ENCODE results near the gene ENPP1. TPM values are rescaled to one million over a fixed set of nuclear protein-coding genes. Genes with fewer than 3 reads are reported as not detected.

Gene ENPP1
- total RNA-seq, 4 donors from 2014 or later: 49.7 to 111 (median 62.6) TPM

- H3K4me3 ChIP-seq (replicated peaks in 1 of 3): no peak overlapping the region
- no peaks in the 10 kb centered on the region for H3K9me3 ChIP-seq
- H3K36me3 ChIP-seq: no peaks in the 10 kb centered on the region
- H3K27ac ChIP-seq: no peak overlapping the region
- no peak for TF ChIP-seq POLR2A (IDR thresholded peaks at IDR 0.05)
- TF ChIP-seq, protein P1, sequence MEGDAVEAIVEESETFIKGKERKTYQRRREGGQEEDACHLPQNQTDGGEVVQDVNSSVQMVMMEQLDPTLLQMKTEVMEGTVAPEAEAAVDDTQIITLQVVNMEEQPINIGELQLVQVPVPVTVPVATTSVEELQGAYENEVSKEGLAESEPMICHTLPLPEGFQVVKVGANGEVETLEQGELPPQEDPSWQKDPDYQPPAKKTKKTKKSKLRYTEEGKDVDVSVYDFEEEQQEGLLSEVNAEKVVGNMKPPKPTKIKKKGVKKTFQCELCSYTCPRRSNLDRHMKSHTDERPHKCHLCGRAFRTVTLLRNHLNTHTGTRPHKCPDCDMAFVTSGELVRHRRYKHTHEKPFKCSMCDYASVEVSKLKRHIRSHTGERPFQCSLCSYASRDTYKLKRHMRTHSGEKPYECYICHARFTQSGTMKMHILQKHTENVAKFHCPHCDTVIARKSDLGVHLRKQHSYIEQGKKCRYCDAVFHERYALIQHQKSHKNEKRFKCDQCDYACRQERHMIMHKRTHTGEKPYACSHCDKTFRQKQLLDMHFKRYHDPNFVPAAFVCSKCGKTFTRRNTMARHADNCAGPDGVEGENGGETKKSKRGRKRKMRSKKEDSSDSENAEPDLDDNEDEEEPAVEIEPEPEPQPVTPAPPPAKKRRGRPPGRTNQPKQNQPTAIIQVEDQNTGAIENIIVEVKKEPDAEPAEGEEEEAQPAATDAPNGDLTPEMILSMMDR (IDR thresholded peaks at IDR 0.05): no peak
- no peaks in the 10 kb centered on the region for H3K4me1 ChIP-seq
- no peaks in the 10 kb centered on the region for H3K27me3 ChIP-seq
- DNase-seq: no peak
- WGBS, 2 donors: 90 to 95% methylated on average over 4 of the region's 4 CpGs
- intact Hi-C loops (cut with DNase I): no loop called here
These were observed 128.3 kb downstream of the ENPP1 start for GRCh38 chr6:131936156-131936555.

GRCh38 chr6:131937226-131937625, 129.4 kb downstream of the ENPP1 start:
- no peak for DNase-seq
- H3K9me3 ChIP-seq: no peaks in the 10 kb centered on the region
- no peak overlapping the region for H3K4me3 ChIP-seq (replicated peaks in 1 of 3)
- no peaks in the 10 kb centered on the region for H3K27me3 ChIP-seq
- TF ChIP-seq, protein P1 (IDR thresholded peaks at IDR 0.05): no peak
- TF ChIP-seq POLR2A (IDR thresholded peaks at IDR 0.05): no peak
- no peaks in the 10 kb centered on the region for H3K36me3 ChIP-seq
- no peak overlapping the region for H3K27ac ChIP-seq
- H3K4me1 ChIP-seq: no peaks in the 10 kb centered on the region
- intact Hi-C loops (cut with DNase I): no loop called here
- WGBS, 2 donors: 59 to 66% methylated on average over 2 of the region's 2 CpGs

GRCh38 chr6:131937703-131938631, 130.1 kb downstream of the ENPP1 start:
- Histone ChIP-seq H3K36me3 (no peaks in the 10 kb centered on the region), H3K4me1 (no peaks in the 10 kb centered on the region), H3K27me3 (no peaks in the 10 kb centered on the region), H3K4me3 (replicated peaks in 1 of 3) (no peak overlapping the region), H3K9me3 (no peaks in the 10 kb centered on the region), H3K27ac (peak overlapping the region in 1 of 3 donors; percentile 37)
- intact Hi-C loops (cut with DNase I): no loop called here
- WGBS, 2 donors: 85 to 87% methylated on average over 8 of the region's 8 CpGs
- DNase-seq: no peak
- TF ChIP-seq, protein P1 (IDR thresholded peaks at IDR 0.05): no peak
- no peak for TF ChIP-seq POLR2A (IDR thresholded peaks at IDR 0.05)

Small RNAs within 50 kb of the gene (microRNA-seq; reads per million reads assigned to microRNA genes)
- gene MIR548H5: not detected

Small RNAs within 50 kb of the gene (small RNA-seq; reads per million reads assigned to genes)
- gene MIR548H5 (not detected), gene SELENOKP2 (not detected)

Other genes with a start within 250 kb of the ENPP1 start
- 1 to 10 TPM in 1 of 4 donors, under 1 TPM in 1, not detected in 2; 0.50 to 2.9 TPM for gene ARG1, start 234.8 kb upstream of the ENPP1 start, total RNA-seq
- 10 to 100 TPM; 42.6 to 54.7 (median 46.7) TPM for gene MED23, start 179.8 kb upstream of the ENPP1 start, total RNA-seq
- gene ENPP3, start 170.7 kb upstream of the ENPP1 start, total RNA-seq: 1 to 10 TPM in 1 of 4 donors, under 1 TPM in 3; 0.29 to 2.1 (median 0.85) TPM
- gene OR2A4, start 106.6 kb upstream of the ENPP1 start, total RNA-seq: not detected
- gene CTAGE9, start 97.0 kb upstream of the ENPP1 start, total RNA-seq: under 1 TPM in 1 of 4 donors, not detected in 3; 0.75 TPM
- gene CCN2, start 143.4 kb downstream of the ENPP1 start, total RNA-seq: 100 to 1,000 TPM in 3 of 4 donors, 10 to 100 TPM in 1; 40.1 to 173 (median 137) TPM